Epithelial cell of prostate (primary cell): ENCODE results near the gene COL16A1.

Experiments
- DNase-seq: peaks from one replicate; pipeline ENCODE4 v3.0.0-alpha.2; 2011; ENCODE audit warnings: low read depth, low spot score
- H3K27ac ChIP-seq: fragments of 450-650 bp; 2 replicates; pipeline ENCODE4 v1.5.1; 2017; ENCODE audit warnings: mild to moderate bottlenecking

The COL16A1 gene

GRCh38 chr1:31669786-31670592, 33.8 kb downstream of the COL16A1 start:
- peak overlapping the region; percentile 82 for H3K27ac ChIP-seq

GRCh38 chr1:31669433-31669785, 34.4 kb downstream of the COL16A1 start:
- DNase-seq = no peak
- peak overlapping the region; percentile 82 for H3K27ac ChIP-seq

More at GRCh38 chr1:31669786-31670592, 33.8 kb downstream of the COL16A1 start:
- peak; percentile 78 for DNase-seq

- no peak overlapping the region for H3K27ac ChIP-seq
- no peak for DNase-seq
Observed at GRCh38 chr1:31668303-31668883, 35.4 kb downstream of the COL16A1 start.

DNA sequence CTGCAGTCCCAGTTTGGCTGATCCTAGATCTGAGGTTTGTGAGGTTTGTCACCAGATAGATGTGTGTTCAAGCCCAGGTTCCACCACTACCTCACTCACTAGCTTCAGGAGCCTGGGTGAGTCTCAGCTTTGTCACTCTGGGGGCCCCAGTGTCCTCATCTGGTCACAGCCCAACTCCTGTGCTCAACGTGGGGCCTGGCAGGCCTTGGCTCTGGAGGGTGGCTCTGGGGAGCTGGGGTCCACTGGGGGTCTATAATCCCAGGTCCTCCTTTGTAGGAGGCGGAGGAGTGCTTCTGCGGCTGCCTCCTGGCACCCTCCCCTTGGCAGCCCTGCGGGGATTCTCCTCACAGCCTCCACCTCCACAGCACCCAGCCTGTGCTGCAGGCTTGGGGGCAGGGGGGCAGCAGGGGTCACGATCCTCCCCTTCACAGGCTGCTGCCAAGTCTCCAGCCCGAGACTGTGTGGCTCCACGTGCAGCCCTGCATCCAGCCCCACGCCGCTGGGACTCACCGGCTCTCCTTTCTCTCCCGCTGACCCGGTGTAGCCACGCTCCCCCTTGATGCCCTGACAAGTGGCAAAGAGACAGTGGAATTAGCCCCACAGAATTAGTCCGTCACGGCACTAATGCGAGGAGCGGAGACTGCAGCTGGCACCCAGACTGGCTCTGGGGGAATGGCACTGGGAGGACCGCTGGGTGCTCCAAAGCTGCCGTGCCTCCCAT, 36.6 kb downstream of the COL16A1 start:
- DNase-seq = no peak
- peak overlapping the region; percentile 56 for H3K27ac ChIP-seq

GRCh38 chr1:31666263-31666963, 37.4 kb downstream of the COL16A1 start:
- peak overlapping the region; percentile 56 for H3K27ac ChIP-seq
- peak; percentile 61 for DNase-seq

DNA sequence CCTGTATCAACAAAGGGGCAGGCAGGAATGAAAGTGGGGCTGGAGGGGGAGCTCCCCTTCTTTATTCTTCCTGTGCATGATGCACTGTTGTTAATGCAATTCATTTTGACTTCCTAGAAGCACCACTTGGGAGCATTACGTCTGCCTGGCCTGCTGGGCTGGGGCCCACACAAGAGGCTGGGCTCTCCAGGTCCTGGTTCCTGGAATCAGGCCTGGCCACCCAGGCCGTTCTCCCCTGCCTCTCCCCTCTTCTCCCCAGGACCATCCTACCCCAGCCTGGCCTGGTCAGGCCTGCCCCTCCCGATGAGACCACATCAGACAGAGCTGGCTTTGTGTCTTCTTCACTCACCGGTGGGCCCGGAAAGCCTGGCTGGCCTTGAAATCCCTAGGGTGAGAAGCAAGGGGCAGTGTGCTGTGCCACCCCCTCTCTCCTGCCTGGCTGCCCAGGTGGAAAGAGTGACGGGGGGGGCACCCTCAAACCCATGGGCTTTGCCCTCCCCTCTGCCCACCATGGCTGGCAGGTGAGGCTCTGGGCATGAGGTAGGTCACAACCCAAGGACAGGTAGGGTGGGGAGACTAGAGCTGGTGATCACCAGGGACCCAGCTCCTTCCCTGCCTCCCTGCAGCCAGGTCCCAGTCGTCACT, 38.5 kb downstream of the COL16A1 start:
- no peak for DNase-seq

DNA sequence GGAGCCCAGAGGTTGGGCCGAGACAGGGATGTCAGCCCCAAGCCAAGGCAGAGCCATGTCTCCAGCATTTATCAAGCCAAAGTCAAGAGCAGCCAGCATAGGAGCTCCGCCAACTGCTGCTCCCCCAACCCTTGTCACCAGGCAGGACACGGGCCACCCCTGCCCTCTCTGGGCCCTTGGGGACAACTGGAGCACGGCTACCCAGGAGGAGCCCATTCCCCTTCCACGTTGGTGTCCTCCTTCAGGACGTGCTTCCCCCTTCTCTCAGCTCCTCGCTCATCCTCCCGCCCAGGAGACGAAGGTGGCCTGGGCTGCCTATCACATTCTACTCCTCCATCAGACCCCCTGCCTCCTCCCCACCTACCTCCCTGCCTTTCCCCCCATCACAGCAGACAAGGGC, 39.3 kb downstream of the COL16A1 start:
- H3K27ac ChIP-seq = no peak overlapping the region
- no peak for DNase-seq

More for the DNA sequence above, 38.5 kb downstream of the COL16A1 start:
- H3K27ac ChIP-seq = no peak overlapping the region

- no peak for DNase-seq
- H3K27ac ChIP-seq = no peak overlapping the region
Observed at GRCh38 chr1:31663622-31664452, 40.0 kb downstream of the COL16A1 start.

DNA sequence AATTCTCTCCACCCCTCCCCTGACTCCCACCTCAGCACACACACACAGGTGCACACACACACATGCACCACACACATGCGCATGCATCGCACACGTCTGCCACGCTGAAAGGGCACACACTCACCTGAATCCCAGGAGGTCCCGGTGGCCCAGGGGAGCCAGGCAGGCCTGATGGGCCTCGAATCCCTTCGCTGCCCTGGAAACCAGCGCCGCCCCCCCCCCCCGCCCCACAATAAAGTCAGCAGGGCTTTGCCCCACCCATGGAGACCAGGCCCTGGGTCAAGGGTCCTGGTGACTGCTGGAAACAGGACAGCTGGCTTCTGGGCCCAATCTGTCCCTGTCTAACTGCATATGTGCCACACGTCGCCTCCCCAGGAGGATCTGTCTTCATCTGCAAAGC, 41.4 kb downstream of the COL16A1 start:
- DNase-seq = no peak
- no peak overlapping the region for H3K27ac ChIP-seq

DNA sequence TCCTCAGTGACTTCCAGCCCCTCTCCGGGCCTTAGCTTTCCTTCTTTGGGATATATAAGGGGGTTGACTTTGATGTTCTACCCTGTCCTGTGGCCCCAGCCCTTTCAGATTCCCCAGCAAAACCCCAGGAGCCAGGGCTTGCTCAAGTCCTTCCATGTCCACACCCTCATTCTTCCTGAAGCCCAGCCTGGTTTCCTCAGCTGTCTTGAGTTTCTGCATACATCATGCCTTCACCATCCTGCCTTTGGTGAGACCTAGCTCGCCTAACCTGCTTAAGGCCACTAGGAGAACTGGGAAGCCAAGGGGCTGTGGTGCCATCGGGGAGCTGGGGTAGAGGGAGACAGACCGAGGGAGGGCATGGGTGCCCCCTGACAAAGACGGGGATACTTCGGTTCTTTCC, 42.0 kb downstream of the COL16A1 start:
- no peak overlapping the region for H3K27ac ChIP-seq
- DNase-seq = no peak

GRCh38 chr1:31660871-31661455, 42.9 kb downstream of the COL16A1 start:
- H3K27ac ChIP-seq = no peak overlapping the region
- no peak for DNase-seq

- H3K27ac ChIP-seq = no peak overlapping the region
- no peak for DNase-seq
Observed at GRCh38 chr1:31659889-31660288, 43.9 kb downstream of the COL16A1 start.

GRCh38 chr1:31658721-31659120, 45.1 kb downstream of the COL16A1 start:
- no peak overlapping the region for H3K27ac ChIP-seq
- no peak for DNase-seq

DNA sequence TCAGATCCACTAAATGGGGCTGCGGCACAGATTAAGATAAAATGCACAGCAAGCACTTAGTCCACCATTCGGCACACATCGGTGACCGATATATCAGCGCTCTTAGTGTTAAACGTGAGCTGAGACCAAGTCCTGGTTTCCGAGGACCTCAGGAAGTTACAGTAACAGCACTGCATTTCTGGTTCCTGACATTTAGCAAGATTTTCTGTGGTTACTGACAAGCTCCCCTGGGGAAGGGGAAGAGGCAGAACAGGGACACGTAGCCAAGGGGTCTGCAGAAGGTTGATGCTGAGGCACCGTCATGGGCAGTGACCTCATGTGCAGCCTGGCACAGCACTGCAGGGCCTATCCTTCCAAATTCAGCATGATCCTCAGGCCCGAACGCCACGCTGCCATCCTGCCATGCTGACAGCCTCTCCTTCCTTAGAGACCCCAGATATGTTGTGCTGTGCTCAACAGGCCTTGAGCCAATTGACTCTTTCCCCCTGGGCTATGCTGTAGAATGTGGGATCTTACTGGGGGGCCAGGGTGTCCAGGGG, 45.8 kb downstream of the COL16A1 start:
- DNase-seq = no peak
- H3K27ac ChIP-seq = no peak overlapping the region

DNA sequence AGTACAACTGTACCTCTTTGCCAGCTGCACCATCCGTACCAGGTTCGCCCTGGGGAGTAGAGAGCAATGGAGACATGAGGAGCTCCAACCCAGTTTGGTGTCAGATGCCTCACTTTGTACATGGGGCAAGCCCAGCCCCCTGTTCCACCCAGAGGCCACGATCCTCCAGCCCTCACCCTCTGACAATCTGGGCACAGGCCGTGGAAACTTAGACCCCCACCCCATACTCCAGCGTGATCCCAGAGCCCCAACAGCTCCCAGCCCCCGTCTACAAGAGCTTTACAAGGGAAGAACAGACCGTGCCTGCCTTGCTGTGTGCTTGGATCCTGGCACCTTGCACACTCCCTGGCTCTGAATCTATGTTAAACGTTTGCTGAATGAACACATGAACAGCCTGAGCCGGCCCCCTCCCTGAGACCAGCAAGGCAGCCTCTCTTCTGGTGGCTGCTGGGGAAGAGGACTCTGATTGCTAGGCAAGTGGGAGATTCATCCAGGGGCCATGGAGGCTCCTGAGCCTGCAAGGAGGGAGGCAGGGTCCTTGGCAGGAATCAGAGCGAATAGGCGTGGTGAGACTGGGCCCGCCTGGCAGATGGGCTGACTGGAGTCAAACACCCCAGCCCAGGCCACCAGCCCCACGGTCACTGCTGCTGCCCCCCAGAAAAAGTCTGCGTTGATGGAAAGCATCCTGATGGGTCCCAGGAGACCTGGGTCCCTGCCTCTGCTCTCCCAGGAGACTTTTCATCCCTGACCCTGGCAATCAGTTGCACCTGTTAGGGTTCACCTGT, 46.6 kb downstream of the COL16A1 start:
- H3K27ac ChIP-seq = no peak overlapping the region
- no peak for DNase-seq

DNA sequence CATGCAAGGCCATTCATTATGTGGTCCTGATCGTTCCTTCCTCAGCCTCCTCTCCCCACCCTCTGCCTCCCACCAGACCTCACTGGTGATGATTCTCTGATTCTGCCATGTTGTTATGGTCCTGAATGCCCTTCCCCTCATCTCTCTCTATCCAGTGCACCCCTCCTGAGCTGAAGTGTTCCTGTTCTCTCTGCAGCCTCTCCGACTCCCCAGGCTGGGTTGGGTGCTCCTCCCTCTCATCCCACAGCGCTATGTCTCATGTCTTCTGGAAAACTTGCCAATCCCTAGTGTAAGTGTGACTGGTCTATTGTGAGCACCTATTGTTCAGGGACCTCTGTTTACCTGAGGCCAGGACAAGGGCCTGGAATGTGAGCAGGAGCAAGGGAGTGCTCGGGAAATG, 48.1 kb downstream of the COL16A1 start:
- H3K27ac ChIP-seq = no peak overlapping the region
- DNase-seq = no peak

GRCh38 chr1:31655104-31655503, 48.7 kb downstream of the COL16A1 start:
- no peak for DNase-seq
- no peak overlapping the region for H3K27ac ChIP-seq

DNA sequence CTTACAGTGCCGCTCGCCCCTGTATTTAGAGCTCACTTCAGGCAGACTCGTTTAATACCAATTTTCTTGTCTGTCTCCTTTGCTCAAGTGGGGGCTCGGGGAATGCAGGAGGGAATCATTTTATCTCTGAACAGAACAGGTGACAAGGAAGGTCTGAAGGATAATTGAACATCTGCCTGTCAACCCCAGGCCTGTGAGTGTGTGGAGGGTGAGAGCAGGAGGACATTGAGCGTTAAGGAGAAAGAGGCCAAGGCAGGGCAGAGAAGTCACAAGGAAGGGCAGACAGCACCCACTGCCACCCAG, 49.4 kb downstream of the COL16A1 start:
- no peak overlapping the region for H3K27ac ChIP-seq
- no peak for DNase-seq
